ENCODE measurements around the gene CDK1.
A peak's percentile ranks its signal among the peaks of the same experiment; 100 is the strongest.

CDK1 gene

DNA sequence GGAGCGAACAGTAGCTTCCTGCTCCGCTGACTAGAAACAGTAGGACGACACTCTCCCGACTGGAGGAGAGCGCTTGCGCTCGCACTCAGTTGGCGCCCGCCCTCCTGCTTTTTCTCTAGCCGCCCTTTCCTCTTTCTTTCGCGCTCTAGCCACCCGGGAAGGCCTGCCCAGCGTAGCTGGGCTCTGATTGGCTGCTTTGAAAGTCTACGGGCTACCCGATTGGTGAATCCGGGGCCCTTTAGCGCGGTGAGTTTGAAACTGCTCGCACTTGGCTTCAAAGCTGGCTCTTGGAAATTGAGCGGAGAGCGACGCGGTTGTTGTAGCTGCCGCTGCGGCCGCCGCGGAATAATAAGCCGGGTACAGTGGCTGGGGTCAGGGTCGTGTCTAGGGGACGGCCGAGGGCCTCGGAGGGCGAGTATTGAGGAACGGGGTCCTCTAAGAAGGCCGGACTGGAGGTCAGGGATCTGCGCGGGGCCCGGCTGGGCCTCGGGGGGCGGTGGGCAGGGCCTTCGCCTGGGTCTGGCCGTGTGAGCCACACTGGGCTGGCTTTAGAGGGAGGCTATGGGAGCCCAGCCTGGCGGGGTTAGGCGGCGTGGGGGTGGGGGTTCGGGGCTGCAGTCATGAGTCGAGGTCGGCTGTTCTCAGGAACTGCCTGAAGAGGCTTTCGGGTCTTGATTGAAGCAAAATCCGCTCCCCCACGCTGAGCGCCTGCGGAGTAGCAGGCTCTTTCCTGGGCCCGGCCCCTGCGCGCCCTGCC is at the start of gene CDK1:
Gene CDK1, plus strand, starts transcription at position 265 of the 757 bp plus-strand sequence. CDS start 1,688 bp downstream, outside the sequence.
- peak; percentile 93 for DNase-seq

DNA sequence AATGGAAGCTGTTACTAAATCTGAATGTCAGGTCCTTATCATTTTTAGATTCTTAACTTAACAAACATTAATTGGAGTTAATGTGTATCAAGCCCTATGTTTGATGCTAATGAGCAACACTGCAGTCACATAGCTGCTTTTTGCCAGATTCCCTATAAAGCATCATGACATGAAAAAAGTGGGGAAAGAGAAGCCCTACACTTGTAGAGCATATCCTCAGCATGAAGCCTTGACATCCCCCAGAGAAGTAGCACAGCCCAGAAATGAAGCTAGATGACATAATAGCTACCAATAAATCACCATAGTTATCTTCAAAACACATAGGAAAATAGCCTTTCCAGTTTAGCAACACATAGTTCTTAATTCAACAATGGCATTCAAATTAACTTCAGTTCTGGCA is 49.2 kb upstream of the CDK1 start:
- no peak for DNase-seq

DNA sequence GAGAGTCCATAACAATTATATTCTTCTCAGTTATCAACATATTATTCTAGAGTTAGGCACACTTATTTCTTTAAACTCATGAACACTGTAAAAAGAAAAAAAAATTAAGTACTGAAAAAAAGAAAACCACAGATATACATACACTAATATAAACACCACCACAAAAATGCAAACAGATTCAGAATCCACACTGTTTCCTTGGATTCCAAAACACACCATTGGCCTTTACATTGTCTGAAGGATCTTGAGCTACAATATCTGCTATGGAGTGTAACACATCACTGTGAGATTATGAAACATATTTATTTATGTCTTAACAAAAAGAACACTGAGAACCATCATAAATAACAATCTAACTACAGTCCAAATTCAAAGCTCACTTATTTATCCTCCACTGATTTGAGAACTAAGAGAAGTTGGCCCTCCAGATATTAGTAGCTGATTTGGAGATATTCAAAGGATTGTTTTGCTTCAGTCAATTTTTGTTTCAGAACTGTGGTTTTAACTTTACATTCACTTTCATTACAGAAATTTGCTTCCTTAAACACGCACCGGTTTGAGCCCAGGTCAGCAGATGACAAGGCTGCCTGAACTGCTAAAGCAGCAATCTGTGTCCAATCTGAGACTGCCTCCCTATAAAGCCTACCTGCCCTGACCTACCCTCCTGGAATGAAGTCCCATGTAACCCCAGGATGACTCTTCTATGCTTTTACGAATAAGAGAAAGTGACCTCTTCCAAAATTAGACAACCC is 47.0 kb upstream of the CDK1 start:
- DNase-seq, result no peak

DNA sequence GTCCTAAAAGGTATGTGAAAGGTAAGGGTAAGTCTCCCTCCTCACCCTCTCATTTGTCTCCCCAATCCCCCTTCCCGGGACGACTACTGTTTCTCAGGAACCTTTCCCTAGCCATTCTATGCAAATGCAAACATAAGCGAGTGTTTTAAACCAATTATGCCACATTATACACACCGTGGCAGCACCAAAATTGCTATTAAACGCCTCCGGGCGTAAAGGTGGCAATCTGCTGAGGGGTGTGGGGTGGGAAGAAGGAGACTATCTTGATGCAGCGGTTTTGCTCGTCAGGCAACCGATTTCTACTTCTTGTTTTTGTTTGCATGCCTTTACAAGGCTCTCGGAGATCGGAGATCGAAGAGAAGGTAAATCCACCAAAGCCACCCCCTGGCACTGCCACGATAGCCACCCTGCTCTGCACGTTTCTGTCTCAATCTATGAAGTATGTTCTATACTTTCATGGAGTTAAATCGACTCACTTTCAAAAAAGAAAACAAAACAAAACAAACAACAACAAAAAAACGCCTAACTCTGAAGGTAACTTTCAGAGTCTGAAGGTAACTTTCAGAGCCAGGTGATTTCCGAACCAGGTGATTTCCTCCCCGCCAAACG is 46.0 kb upstream of the CDK1 start:
- no peak for DNase-seq

DNA sequence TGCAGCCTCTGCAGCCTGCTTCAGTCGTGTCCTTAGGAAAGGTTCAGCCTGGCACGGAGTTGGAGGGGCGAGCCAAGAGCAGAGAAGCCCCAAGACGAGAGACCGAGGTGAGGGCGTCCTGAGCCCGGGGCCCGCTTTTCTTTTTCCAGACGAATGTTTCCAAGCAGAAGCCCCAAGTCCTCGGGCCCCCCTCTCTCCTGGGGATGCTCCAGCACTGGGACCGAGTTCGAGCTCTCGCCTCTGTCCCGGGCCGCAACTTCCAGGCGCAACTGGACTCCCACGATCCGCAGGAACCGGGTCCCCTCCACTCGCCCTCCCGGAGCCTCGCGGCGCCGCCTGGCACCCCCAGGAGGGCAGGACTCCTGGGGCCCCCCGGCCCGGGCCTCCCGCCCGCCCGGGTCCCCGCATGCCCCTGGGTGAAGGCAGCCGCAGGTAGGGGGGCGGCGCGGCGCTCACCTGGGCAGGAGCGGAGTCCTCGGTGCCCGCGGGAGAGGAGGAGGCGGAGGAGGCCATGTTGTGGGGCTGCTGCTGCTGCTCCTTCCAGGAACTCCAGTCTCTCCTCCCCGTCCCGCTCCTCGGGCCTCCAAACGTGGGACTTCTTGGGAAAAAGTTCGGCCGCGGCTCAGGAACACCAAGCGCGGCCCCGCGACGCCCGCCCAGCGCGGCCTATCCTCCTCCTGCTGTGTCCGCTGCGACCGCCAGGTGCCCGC is 45.3 kb upstream of the CDK1 start:
- DNase-seq, result no peak

DNA sequence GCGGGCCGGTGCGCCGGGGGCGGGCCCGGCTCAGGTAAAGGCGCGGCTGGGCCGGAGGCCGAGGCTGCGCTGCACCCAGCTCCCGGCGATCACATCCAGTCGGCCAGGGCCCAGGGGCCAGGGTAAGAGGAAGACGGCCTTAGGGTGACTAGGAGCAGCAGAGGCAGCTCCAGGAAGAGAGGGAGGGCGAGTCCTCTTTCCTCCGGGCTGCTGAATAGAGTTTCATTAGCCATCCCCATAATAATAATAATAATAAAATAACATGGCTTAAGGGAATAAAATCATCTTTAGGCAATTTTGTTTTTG is 44.8 kb upstream of the CDK1 start:
- no peak for DNase-seq

DNA sequence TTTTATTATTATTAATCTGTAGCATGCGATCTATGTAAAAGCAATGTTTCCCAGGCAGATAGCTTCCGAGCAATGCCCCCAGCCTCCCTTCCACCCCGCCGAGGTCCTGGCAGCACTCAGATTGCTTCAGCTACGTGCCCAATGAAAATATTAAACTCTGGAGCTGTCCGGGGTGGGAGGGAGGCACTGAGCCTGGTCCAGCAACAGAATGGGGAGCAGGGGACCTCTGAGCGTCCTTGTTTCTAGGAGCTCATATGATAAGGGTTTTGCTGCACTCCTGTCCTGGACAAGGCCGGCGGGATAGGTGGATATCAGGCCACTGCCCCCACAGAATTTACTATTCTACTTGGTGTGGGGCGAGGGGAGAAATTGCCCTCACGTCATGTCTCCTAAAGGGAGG is 44.5 kb upstream of the CDK1 start:
- DNase-seq, result no peak

DNA sequence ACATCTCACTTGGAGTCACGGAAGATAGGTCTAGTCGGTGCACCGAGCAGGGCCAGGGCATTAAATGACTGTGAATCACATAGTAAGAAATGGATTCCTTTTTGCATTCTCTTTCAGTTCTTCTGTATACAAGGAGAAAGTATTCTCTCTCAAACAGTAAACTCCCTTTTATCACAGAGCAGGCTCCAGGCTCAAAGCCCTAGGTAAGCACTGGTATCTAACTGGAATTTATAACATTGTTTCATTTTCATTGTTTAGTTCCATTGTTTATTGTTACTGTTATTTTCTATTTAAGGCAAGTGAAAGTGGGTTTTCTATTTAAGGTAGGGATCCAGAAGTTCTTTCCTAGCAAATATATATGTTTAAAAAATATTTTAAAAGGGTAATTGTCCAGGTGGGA is 44.1 kb upstream of the CDK1 start:
- DNase-seq, result no peak

DNA sequence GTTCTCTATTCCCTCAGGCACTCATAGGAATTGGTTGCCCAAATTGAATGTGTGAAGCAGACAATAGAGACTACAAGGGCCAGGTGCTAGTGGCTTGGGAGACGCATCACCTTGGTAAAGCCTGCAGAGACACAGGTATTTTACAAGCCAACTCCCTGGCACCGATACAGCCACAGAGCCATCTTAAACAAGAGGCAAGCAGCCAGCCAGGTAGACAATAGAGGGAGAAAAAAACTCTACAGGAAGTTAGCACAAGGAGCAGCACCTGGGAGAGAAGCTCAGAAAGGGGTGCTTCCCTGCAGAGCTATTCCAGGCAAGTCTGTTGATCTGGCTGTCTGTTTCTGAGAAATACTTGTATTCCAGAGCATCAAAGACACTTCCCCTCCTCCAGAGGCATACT is 43.0 kb upstream of the CDK1 start:
- DNase-seq, result no peak

DNA sequence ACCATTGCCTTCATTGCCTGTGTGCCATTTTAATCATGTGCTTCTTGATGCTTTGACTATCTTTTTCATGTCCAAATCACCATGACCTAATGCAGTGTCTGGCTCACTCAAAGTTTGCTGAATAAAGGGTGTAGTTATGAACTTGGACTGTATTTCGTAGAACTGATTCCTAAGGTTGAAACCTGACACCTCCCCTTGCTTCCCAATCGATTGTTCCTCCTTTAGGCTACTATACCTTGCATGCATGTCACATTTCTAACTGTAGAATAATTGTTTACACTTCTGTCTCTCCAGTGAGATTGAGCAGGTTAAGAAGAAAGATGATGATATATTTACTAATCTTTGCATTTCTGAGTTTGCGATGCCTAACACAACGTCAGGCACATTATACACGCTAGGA is 41.0 kb upstream of the CDK1 start:
- no peak for DNase-seq

DNA sequence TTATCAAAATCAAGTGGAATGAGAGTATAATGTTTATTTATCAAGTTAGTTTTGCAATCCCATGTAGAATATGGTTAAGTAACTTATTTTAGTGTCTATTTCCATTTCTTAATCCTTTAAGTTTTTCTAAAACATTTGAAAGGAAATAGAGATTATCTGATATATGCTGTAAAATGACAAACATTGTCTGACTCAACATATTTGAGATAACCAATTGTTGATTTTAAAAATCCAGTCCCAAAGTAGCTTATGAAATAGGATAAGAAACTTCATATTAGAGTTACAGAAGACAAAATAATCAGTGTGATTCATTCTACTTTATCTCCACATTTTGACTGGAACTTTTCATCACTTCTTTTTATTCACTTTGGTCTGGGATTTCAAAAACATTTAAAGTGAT is 38.7 kb upstream of the CDK1 start:
- DNase-seq, result no peak

DNA sequence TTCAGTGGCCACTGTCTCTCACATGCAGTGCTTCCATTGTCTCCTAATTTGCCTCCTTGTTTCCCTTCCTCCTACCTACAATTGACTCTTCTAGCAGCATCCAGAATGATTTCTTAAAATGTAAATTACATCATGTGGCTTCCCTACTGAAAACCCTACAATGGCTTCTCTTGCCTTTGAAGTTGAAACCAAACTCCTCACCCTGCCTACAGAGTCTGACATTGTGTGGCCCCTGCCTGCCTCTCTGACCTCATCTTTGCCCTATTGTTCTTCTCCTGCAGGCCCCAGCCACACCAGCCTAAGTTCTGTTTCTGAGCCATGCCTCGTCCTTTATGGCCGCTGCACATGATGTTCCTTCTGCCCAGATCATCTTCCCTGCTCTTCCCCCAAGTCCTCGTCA is 35.8 kb upstream of the CDK1 start:
- DNase-seq, result no peak

DNA sequence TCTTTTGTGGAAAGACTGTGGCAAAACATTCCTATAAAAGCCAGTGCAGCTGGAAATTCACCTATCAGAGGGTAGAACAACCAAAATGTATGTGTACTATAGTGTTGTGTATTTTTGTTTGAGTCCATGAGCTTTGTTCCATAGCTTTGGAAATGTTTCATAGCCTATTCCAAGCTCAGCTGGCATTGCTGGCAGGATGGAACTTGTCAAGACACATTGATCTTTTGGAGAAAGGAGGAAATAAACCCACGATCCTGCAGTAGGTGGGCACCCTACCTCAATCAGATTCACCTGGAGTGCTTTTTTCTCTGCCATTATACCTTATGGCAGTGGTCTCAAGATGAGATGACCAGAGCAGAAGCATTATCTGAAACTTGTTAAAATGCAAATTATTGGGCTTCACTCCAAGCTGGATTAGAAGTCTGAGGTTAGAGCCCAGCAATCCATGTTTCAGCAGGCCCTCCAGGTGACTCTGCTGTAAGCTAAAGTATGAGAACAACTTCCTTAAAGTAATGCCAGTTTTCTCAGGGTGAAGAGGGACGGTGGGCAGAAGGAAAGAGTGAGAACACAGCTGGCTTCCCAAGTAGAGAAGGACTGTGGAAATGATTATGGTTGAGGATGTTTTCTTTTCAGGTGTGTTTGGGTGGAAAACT is 30.3 kb upstream of the CDK1 start:
- DNase-seq, result no peak

DNA sequence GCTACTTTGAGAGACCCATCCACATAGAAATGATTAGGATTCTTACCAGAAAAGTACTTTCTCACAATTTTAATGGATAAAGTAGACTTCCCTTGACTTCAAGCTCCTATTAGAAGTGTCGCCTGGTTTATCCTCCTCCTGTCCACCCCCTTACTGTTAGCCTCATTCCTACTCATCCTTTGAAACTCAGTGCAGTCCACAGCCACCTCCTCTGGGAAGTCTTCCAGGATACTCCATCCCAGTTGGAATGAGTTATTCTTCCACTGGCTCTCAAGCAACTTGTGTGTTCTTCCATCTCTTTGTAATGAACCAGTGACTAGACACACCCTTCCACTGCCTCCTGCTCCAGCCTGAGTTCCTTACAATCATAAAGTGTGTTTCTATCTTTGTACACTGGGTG is 25.1 kb upstream of the CDK1 start:
- DNase-seq, result no peak

DNA sequence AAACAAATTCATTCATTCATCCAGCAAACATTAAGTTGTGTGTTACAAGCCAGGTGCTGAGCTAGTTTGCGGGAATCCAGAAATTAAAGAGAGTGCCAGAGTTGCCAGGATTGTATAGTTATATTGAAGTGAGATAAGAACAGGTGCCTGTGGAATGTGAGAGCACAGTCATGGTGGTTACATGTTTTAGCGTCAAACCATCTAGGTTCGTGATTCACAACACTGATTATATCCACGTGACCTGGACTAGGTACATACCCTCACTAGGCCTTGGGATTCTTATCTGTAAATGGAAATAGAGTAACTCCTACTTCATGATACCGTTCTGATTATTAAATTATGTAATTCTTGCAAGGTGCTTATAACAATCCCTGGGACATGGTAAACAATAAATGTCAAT is 24.5 kb upstream of the CDK1 start:
- no peak for DNase-seq

DNA sequence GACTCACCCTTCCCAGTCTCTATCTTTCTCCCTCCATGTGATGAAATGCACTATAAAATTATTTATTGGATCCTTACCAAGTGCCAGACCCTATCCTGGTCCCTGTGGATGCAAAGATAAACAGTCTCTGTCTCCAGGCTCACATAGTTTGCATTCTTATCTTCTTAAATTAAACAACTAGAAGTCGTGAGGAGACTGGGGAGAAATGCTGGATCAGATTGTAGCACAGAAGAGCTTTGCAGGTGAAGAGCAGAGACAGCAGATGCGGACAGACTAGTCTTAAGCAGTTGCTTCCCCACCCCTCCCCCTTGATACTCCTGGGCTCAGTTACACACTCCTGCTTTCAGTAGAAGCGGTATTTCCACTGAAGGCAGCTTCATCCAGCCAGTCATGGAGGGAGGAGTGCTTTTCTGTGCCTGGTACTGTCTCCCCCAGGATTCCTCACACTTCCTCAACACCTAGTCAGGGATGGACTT is 20.8 kb upstream of the CDK1 start:
- no peak for DNase-seq

DNA sequence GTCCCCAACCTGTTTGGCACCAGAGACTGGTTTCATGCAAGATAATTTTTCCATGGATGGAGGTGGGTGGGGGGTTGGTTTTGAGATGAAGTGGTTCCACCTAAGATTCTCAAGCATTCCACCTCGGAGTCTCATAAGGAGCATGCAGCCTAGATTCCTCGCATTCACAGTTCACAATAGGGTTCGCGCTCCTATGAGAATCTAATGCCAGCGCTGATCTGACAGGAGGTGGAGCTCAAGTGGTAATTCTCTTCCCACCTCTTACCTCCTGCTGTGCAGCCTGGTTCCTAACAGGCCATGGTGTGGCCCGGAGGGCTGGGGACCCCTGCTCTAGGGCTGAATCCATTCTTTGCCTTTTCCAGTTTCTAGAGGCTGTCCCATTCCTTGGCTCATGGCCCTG is 19.1 kb upstream of the CDK1 start:
- DNase-seq, result no peak

DNA sequence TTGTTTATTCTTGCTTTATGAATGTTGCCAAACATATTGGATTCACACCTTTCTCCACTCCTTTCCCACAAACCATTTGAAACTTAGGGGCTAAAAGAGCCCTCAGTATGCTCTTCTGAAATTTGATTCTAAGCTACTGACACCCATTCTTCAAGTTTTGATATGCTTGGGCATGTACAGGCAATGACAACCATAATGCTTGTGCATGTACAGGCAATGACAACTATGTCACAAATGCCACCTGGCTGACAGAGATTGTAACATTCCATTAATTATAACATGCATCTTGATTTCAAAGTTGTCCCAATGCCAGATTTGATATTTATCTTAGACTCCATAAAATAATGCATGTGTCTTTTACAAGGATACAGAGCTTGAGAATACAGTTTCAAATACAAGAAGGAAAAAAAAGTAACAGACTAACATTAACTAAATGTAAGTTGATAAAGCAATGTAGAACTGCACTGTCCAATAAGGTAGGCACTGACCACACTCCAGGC is 17.5 kb upstream of the CDK1 start:
- no peak for DNase-seq

DNA sequence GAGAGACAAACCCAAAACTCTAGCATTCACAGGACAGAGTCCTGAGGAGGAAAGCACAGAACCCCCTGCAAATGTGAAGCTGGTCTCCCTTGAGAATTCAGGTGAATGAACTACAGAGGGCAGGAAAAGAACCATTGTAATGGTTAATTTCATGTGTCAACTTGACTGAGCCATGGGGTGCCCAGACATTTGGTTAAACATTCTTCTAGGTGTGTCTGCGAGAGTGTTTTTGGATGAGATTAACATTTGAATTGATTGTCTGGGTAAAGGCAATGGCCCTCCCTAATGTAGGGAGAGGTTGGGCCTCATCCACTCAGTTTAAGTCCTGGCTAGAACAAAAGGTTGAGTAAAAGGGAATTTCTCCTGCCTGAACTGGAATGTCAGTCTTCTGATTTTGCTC is 15.7 kb upstream of the CDK1 start:
- no peak for DNase-seq

DNA sequence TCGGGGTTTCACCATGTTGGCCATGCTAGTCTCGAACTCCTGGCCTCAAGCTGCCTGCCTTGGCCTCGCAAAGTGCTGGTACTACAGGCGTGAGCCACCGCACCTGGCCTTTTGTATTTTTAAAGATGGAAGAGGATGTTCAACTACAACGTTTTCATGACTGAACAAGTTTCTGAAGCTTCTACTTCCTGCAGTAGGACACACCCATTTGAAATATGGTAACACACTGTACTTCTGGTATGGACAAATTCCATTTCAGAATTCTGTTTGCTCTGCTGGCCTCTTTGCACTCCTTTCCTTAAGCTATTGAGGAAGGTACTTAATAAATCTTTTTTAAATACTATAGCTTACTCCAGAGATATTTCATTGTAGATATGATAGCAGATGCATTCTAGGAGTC is 10.9 kb upstream of the CDK1 start:
- no peak for DNase-seq

DNA sequence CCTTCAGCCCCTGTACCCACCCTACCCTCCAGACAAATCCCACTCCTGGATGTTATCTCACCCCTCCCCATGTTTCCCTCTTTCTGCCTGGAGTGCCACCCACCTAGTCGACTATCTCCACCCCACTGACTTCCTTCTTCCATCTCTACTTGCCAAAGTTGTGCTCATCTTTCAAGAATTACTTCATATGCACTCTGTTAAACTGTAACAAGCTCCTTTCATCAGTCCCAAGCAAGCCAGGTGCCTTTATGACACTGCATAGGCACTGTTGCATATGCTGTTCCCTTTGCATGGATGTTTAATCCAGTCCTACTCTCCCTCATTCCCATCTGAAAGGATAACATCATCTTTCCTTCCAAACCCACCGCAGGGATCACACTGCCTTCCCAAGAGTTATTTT is 8.9 kb upstream of the CDK1 start:
- DNase-seq, result no peak

DNA sequence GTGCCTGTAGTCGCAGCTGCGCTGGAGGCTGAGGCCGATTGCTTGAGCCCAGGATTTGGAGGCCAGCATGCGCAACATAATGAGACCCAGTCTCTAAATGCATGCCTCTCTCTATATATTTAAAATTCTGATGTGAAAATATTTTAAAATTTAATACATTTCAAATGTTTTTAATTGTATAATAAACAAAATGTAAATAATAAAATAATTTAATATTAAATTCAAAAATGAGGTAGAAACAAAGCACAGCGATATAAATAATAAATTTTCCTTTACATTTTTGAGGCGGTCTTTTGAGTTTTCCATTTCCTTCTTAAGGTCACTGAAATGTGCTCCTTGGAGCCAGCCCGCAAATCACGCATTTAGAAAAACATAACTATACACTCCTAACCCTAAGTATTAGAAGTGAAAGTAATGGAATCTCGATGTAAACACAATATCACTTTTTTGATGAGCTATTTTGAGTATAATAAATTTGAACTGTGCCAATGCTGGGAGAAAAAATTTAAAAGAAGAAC is 523 bp upstream of the CDK1 start:
- DNase-seq, result no peak
